ENCODE data around the gene MRPS18A. TPM values are rescaled to one million over a fixed set of nuclear protein-coding genes. Genes with fewer than 3 reads are reported as not detected.

The MRPS18A gene
- total RNA-seq, 3 donors from 2014 or later: 37.7 to 63.2 (median 40.6) TPM

GRCh38 chr6:43622541-43622940 is 65.0 kb downstream of the MRPS18A start:
- H3K36me3 ChIP-seq: no peaks in the 10 kb centered on the region
- no peak overlapping the region for H3K27ac ChIP-seq
- H3K9me3 ChIP-seq: no peaks in the 10 kb centered on the region
- no peak overlapping the region for H3K4me3 ChIP-seq
- intact Hi-C loops (cut with DNase I; ENCODE audit: low total_unique reads): no loop called here
- DNase-seq (ENCODE audit: low spot score in 2 of 2): no peak
- no peaks in the 10 kb centered on the region for H3K27me3 ChIP-seq
- TF ChIP-seq, protein P1, sequence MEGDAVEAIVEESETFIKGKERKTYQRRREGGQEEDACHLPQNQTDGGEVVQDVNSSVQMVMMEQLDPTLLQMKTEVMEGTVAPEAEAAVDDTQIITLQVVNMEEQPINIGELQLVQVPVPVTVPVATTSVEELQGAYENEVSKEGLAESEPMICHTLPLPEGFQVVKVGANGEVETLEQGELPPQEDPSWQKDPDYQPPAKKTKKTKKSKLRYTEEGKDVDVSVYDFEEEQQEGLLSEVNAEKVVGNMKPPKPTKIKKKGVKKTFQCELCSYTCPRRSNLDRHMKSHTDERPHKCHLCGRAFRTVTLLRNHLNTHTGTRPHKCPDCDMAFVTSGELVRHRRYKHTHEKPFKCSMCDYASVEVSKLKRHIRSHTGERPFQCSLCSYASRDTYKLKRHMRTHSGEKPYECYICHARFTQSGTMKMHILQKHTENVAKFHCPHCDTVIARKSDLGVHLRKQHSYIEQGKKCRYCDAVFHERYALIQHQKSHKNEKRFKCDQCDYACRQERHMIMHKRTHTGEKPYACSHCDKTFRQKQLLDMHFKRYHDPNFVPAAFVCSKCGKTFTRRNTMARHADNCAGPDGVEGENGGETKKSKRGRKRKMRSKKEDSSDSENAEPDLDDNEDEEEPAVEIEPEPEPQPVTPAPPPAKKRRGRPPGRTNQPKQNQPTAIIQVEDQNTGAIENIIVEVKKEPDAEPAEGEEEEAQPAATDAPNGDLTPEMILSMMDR (IDR thresholded peaks at IDR 0.05): no peak
- TF ChIP-seq POLR2A (IDR thresholded peaks at IDR 0.05) (no peak), POLR2AphosphoS5 (IDR thresholded peaks at IDR 0.05) (no peak)
- H3K4me1 ChIP-seq: peaks cover 0 to 4% of the 10 kb centered on the region in 2 donors

DNA sequence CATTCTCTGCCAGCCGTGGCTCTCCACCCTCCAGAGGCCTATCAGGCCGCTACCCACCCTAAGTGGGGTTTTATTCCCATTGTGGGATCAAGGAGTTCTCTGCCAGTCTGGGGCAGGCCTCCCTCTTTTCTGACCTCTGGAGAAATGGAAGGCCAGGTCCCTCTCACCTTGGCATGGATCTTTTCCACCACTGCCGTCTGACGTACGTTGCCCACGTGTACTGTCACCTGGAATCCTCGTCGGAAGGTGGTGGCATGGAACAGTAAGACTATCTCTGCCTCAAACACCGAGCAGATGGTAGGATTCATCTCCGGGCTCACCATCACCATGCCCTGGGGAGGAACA is 65.8 kb downstream of the MRPS18A start:
- intact Hi-C loops (cut with DNase I; ENCODE audit: low total_unique reads): no loop called here
- Histone ChIP-seq H3K36me3 (no peaks in the 10 kb centered on the region), H3K9me3 (no peaks in the 10 kb centered on the region), H3K4me1 (no peaks in the 10 kb centered on the region), H3K27me3 (no peaks in the 10 kb centered on the region), H3K4me3 (no peak overlapping the region), H3K27ac (no peak overlapping the region)
- DNase-seq (ENCODE audit: low spot score in 2 of 2): no peak
- no peak for TF ChIP-seq POLR2AphosphoS5 (IDR thresholded peaks at IDR 0.05)

Other genes with a start within 250 kb of the MRPS18A start
- 1 to 10 TPM in 2 of 3 donors, not detected in 1; 3.6 to 8.9 TPM for gene DLK2, start 232.2 kb downstream of the MRPS18A start, total RNA-seq
- gene TJAP1, start 210.2 kb downstream of the MRPS18A start, total RNA-seq: 10 to 100 TPM; 18.6 to 21.8 (median 21.3) TPM
- under 1 TPM in 2 of 3 donors, not detected in 1; 0.29 to 0.33 TPM for gene LRRC73, start 177.4 kb downstream of the MRPS18A start, total RNA-seq
- 100 to 1,000 TPM in 1 of 3 donors, 10 to 100 TPM in 2; 89.5 to 100 (median 96.2) TPM for gene YIPF3, start 170.9 kb downstream of the MRPS18A start, total RNA-seq
- gene POLR1C, start 170.7 kb downstream of the MRPS18A start, total RNA-seq: 10 to 100 TPM; 18.9 to 38.8 (median 38.7) TPM
- gene XPO5, start 111.8 kb downstream of the MRPS18A start, total RNA-seq: 10 to 100 TPM; 16.5 to 28.8 (median 27.2) TPM
- 10 to 100 TPM in 1 of 3 donors, 1 to 10 TPM in 2; 8.6 to 13.0 (median 9.8) TPM for gene POLH, start 111.6 kb downstream of the MRPS18A start, total RNA-seq
- 10 to 100 TPM; 41.4 to 58.0 (median 43.6) TPM for gene GTPBP2, start 58.5 kb downstream of the MRPS18A start, total RNA-seq
- 10 to 100 TPM; 33.4 to 53.0 (median 33.4) TPM for gene MAD2L1BP, start 52.0 kb downstream of the MRPS18A start, total RNA-seq
- not detected for gene RSPH9, start 42.8 kb downstream of the MRPS18A start, total RNA-seq
- gene VEGFA, start 82.4 kb upstream of the MRPS18A start, total RNA-seq: 100 to 1,000 TPM; 123 to 230 (median 132) TPM